Measurements from ENCODE around the gene MISP3.

MISP3 gene

GRCh38 chr19:14054099-14054498, 18.5 kb upstream of the MISP3 start:
- DNase-seq: no peak

- no peak for DNase-seq
These were observed 17.9 kb upstream of the MISP3 start for GRCh38 chr19:14054721-14055120.

- no peak for DNase-seq
These were observed 17.2 kb upstream of the MISP3 start for GRCh38 chr19:14055396-14055795.

- DNase-seq: no peak
These were observed 16.4 kb upstream of the MISP3 start for GRCh38 chr19:14056069-14056666.

- no peak for DNase-seq
These were observed 15.7 kb upstream of the MISP3 start for GRCh38 chr19:14056741-14057356.

GRCh38 chr19:14058182-14059092, 14.1 kb upstream of the MISP3 start:
- DNase-seq: no peak

- no peak for DNase-seq
These were observed 13.5 kb upstream of the MISP3 start for GRCh38 chr19:14059093-14059480.

GRCh38 chr19:14059652-14060155, 12.9 kb upstream of the MISP3 start:
- DNase-seq: no peak

- DNase-seq: no peak
These were observed 11.4 kb upstream of the MISP3 start for GRCh38 chr19:14061081-14061749.

- DNase-seq: no peak
These were observed 10.6 kb upstream of the MISP3 start, which contains the start of gene PALM3 for GRCh38 chr19:14061751-14062557. TSS of gene PALM3 (minus strand) at chr19:14062076. CDS start at chr19:14061980, 96 bp downstream.

GRCh38 chr19:14062558-14062855, 10.1 kb upstream of the MISP3 start:
- DNase-seq: no peak

- DNase-seq: no peak
These were observed 9.5 kb upstream of the MISP3 start for GRCh38 chr19:14063105-14063504.

- DNase-seq: no peak
These were observed 6.5 kb upstream of the MISP3 start for GRCh38 chr19:14066134-14066533.

- DNase-seq: no peak
These were observed 2.1 kb upstream of the MISP3 start for GRCh38 chr19:14070268-14071050.

- DNase-seq: peak; percentile 58
These were observed 807 bp downstream of the MISP3 start for GRCh38 chr19:14073261-14073924.

GRCh38 chr19:14073925-14074838, 1.6 kb downstream of the MISP3 start:
- DNase-seq: no peak

GRCh38 chr19:14078411-14078810, 5.8 kb downstream of the MISP3 start:
- no peak for DNase-seq

GRCh38 chr19:14080887-14081796, 8.6 kb downstream of the MISP3 start:
- DNase-seq: peak; percentile 99
